HEK293 (cell line): ENCODE results near the gene SRRD.
A peak's percentile ranks its signal among the peaks of the same experiment; 100 is the strongest.

Experiments
- CTCF ChIA-PET: fragments of 350-600 bp; formaldehyde crosslinking; extraction: SDS; loops from one replicate; lab custom pipeline; 2021; ENCODE audit warnings: antibody characterized with exemption; lab: Yijun Ruan, JAX
- POLR2A ChIA-PET: fragments of 300-600 bp; formaldehyde crosslinking; extraction: SDS; loops from one replicate; lab custom pipeline; 2020; ENCODE audit warnings: antibody characterized with exemption, inconsistent platforms; lab: Yijun Ruan, JAX
- H3K27ac ChIP-seq: fragments of 200-500 bp; sonication (Bioruptor generic); 2 replicates; pipeline ENCODE4 v1.5.1; 2014; ENCODE audit warnings: low read depth, low read length, control low read depth, inconsistent platforms; ENCODE audit errors: extremely low read depth
- H3K36me3 ChIP-seq, 2 experiments: fragments of 200-500 bp in 1 of 2; sonication (Bioruptor generic) in 1 of 2; 1 replicate in 1 of 2; 2 replicates in 1 of 2; pipeline ENCODE4 v1.5.1; 2014 to 2017; ENCODE audit warnings: inconsistent platforms in 2 of 2, low read length in 2 of 2; ENCODE audit not compliant: control insufficient read depth in 2 of 2, insufficient read depth in 1 of 2
- H3K4me1 ChIP-seq: fragments of 200-500 bp; sonication (Bioruptor generic); 2 replicates; pipeline ENCODE4 v1.5.1; 2014; ENCODE audit warnings: mild to moderate bottlenecking, low read length, inconsistent platforms; ENCODE audit not compliant: control insufficient read depth, insufficient read depth
- H3K4me3 ChIP-seq: 2 replicates; pipeline ENCODE4 v1.5.1; 2011; ENCODE audit warnings: low read depth, mild to moderate bottlenecking, control low read depth, low read length, moderate library complexity
- H3K9me3 ChIP-seq: fragments of 200-500 bp; sonication (Bioruptor generic); 2 replicates; pipeline ENCODE4 v1.5.1; 2014; ENCODE audit warnings: low read depth, low read length, inconsistent platforms; ENCODE audit not compliant: control insufficient read depth, insufficient read depth
- KLF1 ChIP-seq: fragments of 450-650 bp; formaldehyde crosslinking; IDR thresholded peaks from 2 replicates; pipeline ENCODE4 v1.5.1; 2016; ENCODE audit warnings: missing biosample characterization, missing genetic modification characterization
- PRDM1 ChIP-seq: fragments of 450-650 bp; formaldehyde crosslinking; IDR thresholded peaks from 2 replicates; pipeline ENCODE4; 2016; ENCODE audit warnings: missing biosample characterization, missing genetic modification characterization
- PRDM2 ChIP-seq: fragments of 450-650 bp; formaldehyde crosslinking; IDR thresholded peaks from 2 replicates; pipeline ENCODE4 v1.5.1; 2016; ENCODE audit warnings: missing biosample characterization, missing genetic modification characterization, borderline replicate concordance
- PRDM6 ChIP-seq: fragments of 450-650 bp; formaldehyde crosslinking; IDR thresholded peaks from 2 replicates; pipeline ENCODE4 v1.5.1; 2017; ENCODE audit warnings: missing biosample characterization, missing genetic modification characterization
- ZBTB17 ChIP-seq: fragments of 450-650 bp; formaldehyde crosslinking; IDR thresholded peaks from 2 replicates; pipeline ENCODE4 v1.5.1; 2016; ENCODE audit warnings: missing biosample characterization, missing genetic modification characterization
- ZEB2 ChIP-seq: fragments of 450-650 bp; formaldehyde crosslinking; IDR thresholded peaks from 2 replicates; pipeline ENCODE4 v1.5.1; 2016; ENCODE audit warnings: missing biosample characterization, missing genetic modification characterization
- ZFHX2 ChIP-seq: fragments of 450-650 bp; formaldehyde crosslinking; conservative IDR thresholded peaks from 2 replicates; pipeline ENCODE4 v1.5.1; 2016; ENCODE audit warnings: missing biosample characterization, missing genetic modification characterization
- ZIC2 ChIP-seq: fragments of 450-650 bp; formaldehyde crosslinking; IDR thresholded peaks from 2 replicates; pipeline ENCODE4 v1.5.1; 2016; ENCODE audit warnings: missing biosample characterization, missing genetic modification characterization
- ZNF223 ChIP-seq: fragments of 450-650 bp; formaldehyde crosslinking; IDR thresholded peaks from 2 replicates; pipeline ENCODE4 v1.5.1; 2016; ENCODE audit warnings: missing biosample characterization, missing genetic modification characterization
- ZNF292 ChIP-seq: fragments of 450-650 bp; formaldehyde crosslinking; IDR thresholded peaks from 2 replicates; pipeline ENCODE4 v1.5.1; 2016; ENCODE audit warnings: low read depth, missing biosample characterization, missing genetic modification characterization, borderline replicate concordance
- ZNF324 ChIP-seq: fragments of 450-650 bp; formaldehyde crosslinking; IDR thresholded peaks from 2 replicates; pipeline ENCODE4 v1.5.1; 2016; ENCODE audit warnings: missing biosample characterization, missing genetic modification characterization
- ZNF660 ChIP-seq: fragments of 450-650 bp; IDR thresholded peaks from 2 replicates; pipeline ENCODE4 v1.5.1; 2018; ENCODE audit warnings: missing biosample characterization, mild to moderate bottlenecking, missing genetic modification characterization
- ZNF692 ChIP-seq: fragments of 450-650 bp; formaldehyde crosslinking; IDR thresholded peaks from 2 replicates; pipeline ENCODE4 v1.5.1; 2016; ENCODE audit warnings: missing biosample characterization, missing genetic modification characterization
- ZNF776 ChIP-seq: fragments of 450-650 bp; formaldehyde crosslinking; IDR thresholded peaks from 2 replicates; pipeline ENCODE4 v1.5.0; 2017; ENCODE audit warnings: missing biosample characterization, missing genetic modification characterization, borderline replicate concordance

The SRRD gene

GRCh38 chr22:26481694-26482093, 2.0 kb upstream of the SRRD start:
- Histone ChIP-seq H3K4me1 (peaks cover 4% of the 10 kb centered on the region; the same call in 1 of the 2 replicates), H3K36me3 (peaks cover 11 to 50% of the 10 kb centered on the region in 2 experiments), H3K4me3 (no peak overlapping the region), H3K27ac (no peak overlapping the region), H3K9me3 (no peaks in the 10 kb centered on the region)
- CTCF ChIA-PET, result interaction anchor here (0.8 to 8.1 kb wide), 6 partner anchors 14 to 120 kb away, joined by 3 to 47 read pairs (median 4); no protein-coding TSS in a partner anchor
- TF ChIP-seq ZBTB17 (tag by site-specific recombination) (peak; percentile 87), PRDM1 (tag by site-specific recombination) (peak; percentile 71; the same call in 1 of the 2 replicates), PRDM2 (tag by site-specific recombination) (no peak), ZNF292 (tag by site-specific recombination) (no peak), ZNF660 (tag by site-specific recombination) (no peak), ZNF223 (no peak)
- TF ChIP-seq, all 188 proteins: peak for 2
- POLR2A ChIA-PET, result interaction anchor here (3.7 kb wide), 1 partner anchor 11 kb away, joined by 27 read pairs; no protein-coding TSS in a partner anchor

- H3K9me3 ChIP-seq, result no peaks in the 10 kb centered on the region
- peaks cover 4% of the 10 kb centered on the region; the same call in 1 of the 2 replicates for H3K4me1 ChIP-seq
- H3K4me3 ChIP-seq, result no peak overlapping the region
- TF ChIP-seq ZNF692 (tag by site-specific recombination) (no peak), ZNF324 (tag by site-specific recombination) (no peak), ZIC2 (tag by site-specific recombination) (no peak), ZNF776 (tag by site-specific recombination) (no peak), PRDM6 (tag by site-specific recombination) (no peak), ZFHX2 (tag by site-specific recombination) (no peak), KLF1 (tag by site-specific recombination) (no peak), ZEB2 (tag by site-specific recombination) (no peak)
- H3K36me3 ChIP-seq, result peaks cover 8 to 47% of the 10 kb centered on the region in 2 experiments; a peak in 2 of 3 replicates
- CTCF ChIA-PET, result interaction anchor here (0.7 to 8.1 kb wide), 6 partner anchors 8 to 115 kb away, joined by 3 to 47 read pairs (median 4); no protein-coding TSS in a partner anchor
- POLR2A ChIA-PET, result interaction anchor here (1.8 to 3.7 kb wide), 3 partner anchors 12 to 76 kb away, joined by 8 to 27 read pairs (median 13); partner anchors contain the start of gene TFIP11
- no peak overlapping the region for H3K27ac ChIP-seq
These were observed 1.5 kb upstream of the SRRD start for GRCh38 chr22:26482161-26482560.
